H1 (cell line): ENCODE measurements around the gene MYO5A. TPM values are rescaled to one million over a fixed set of nuclear protein-coding genes. Genes with fewer than 3 reads are reported as not detected.

Experiments used
- CTCF ChIA-PET: fragments of 300-600 bp; sonication (Branson Sonifier 250); formaldehyde crosslinking; loops from one replicate; lab custom pipeline; 2021; ENCODE audit not compliant: partially characterized antibody; lab: Charles Lee
- POLR2A ChIA-PET: fragments of 300-600 bp; sonication (Branson Sonifier 250); formaldehyde crosslinking; loops from one replicate; lab custom pipeline; 2021; ENCODE audit warnings: inconsistent platforms; ENCODE audit not compliant: partially characterized antibody; lab: Charles Lee
- DNase-seq, 2 experiments: peaks; one replicate each; pipeline versions ENCODE4 v3.0.0 to v3.0.0-alpha.2; 2010 to 2022; ENCODE audit warnings: low spot score in 2 of 2, low read depth in 1 of 2, mixed read lengths in 1 of 2
- FAIRE-seq: peaks from 2 replicates; lab custom pipeline; 2011; peaks lifted over from hg19 to GRCh38; lab: Jason Lieb, UNC
- H2AFZ ChIP-seq: 2 replicates; pipeline ENCODE4 v1.8.1; 2012; ENCODE audit warnings: low read length, inconsistent platforms
- H2AK5ac ChIP-seq: 2 replicates; pipeline ENCODE4 v1.6.1; 2013; ENCODE audit warnings: low read depth, low read length
- H2BK120ac ChIP-seq: replicated peaks from 2 replicates; pipeline ENCODE3; 2013; ENCODE audit warnings: low read depth, low read length, inconsistent platforms
- H2BK12ac ChIP-seq: 2 replicates; pipeline ENCODE4 v1.6.1; 2013; ENCODE audit warnings: low read depth, low read length
- H2BK15ac ChIP-seq: 2 replicates; pipeline ENCODE4 v1.6.1; 2013; ENCODE audit warnings: low read length
- H2BK20ac ChIP-seq: 2 replicates; pipeline ENCODE4 v1.6.1; 2013; ENCODE audit warnings: low read length
- H2BK5ac ChIP-seq: 2 replicates; pipeline ENCODE4 v1.6.1; 2013; ENCODE audit warnings: low read depth, low read length
- H3K14ac ChIP-seq: 2 replicates; pipeline ENCODE4 v1.6.1; 2013; ENCODE audit warnings: inconsistent platforms; ENCODE audit not compliant: insufficient read length
- H3K18ac ChIP-seq: 2 replicates; pipeline ENCODE4 v1.6.1; 2013; ENCODE audit warnings: low read length; ENCODE audit errors: extremely low read depth
- H3K23ac ChIP-seq: 2 replicates; pipeline ENCODE4 v1.6.1; 2013; ENCODE audit warnings: inconsistent platforms; ENCODE audit not compliant: insufficient read length
- H3K23me2 ChIP-seq: 2 replicates; pipeline ENCODE4 v1.6.1; 2013; ENCODE audit warnings: low read depth, low read length
- H3K27ac ChIP-seq: 2 replicates; pipeline ENCODE4 v1.6.1; 2011; ENCODE audit warnings: low read depth, low read length, inconsistent platforms
- H3K27me3 ChIP-seq, 4 experiments: replicated peaks in 1 of 4; 1 replicate in 1 of 4; 2 replicates in 3 of 4; pipeline versions ENCODE4 v1.6.1 to v1.8.1; 2011 to 2013; ENCODE audit warnings: low read length in 3 of 4, mild to moderate bottlenecking in 3 of 4, inconsistent platforms in 2 of 4, mixed read lengths in 2 of 4, moderate library complexity in 1 of 4; ENCODE audit not compliant: control insufficient read depth in 3 of 4, insufficient read depth in 3 of 4; ENCODE audit errors: extremely low read depth in 1 of 4
- H3K36me3 ChIP-seq, 4 experiments: 2 replicates each; pipeline versions ENCODE4 v1.6.1 to v1.8.1; 2011 to 2013; ENCODE audit warnings: mild to moderate bottlenecking in 4 of 4, low read length in 3 of 4, moderate library complexity in 2 of 4, control low read depth in 1 of 4, inconsistent platforms in 1 of 4; ENCODE audit not compliant: insufficient read depth in 4 of 4, control insufficient read depth in 2 of 4
- H3K4ac ChIP-seq: replicated peaks from 2 replicates; pipeline ENCODE3; 2013; ENCODE audit warnings: low read length, low read depth, mixed read lengths, inconsistent platforms; ENCODE audit not compliant: insufficient read length
- H3K4me1 ChIP-seq, 4 experiments: replicated peaks in 1 of 4; 1 replicate in 1 of 4; 2 replicates in 3 of 4; pipeline versions ENCODE4 v1.6.1 to v1.8.1; 2011 to 2013; ENCODE audit warnings: low read length in 3 of 4, inconsistent platforms in 2 of 4, mixed read lengths in 1 of 4; ENCODE audit not compliant: insufficient read depth in 4 of 4, control insufficient read depth in 3 of 4
- H3K4me2 ChIP-seq, 2 experiments: 2 replicates each; pipeline versions ENCODE4 v1.6.1 to v1.8.1; 2011 to 2013; ENCODE audit warnings: low read depth in 2 of 2, low read length in 2 of 2, control low read depth in 1 of 2, inconsistent platforms in 1 of 2, mild to moderate bottlenecking in 1 of 2; ENCODE audit not compliant: insufficient read depth in 1 of 2
- H3K4me3 ChIP-seq, 4 experiments: fragments of 200-600, 300-600 bp in 1 of 4; sonication (generic), shearing (Covaris generic), sonication (Bioruptor Twin) in 1 of 4; 2 replicates each; pipeline versions ENCODE4 v1.5.1 to v1.8.1; 2011 to 2016; ENCODE audit warnings: low read length in 4 of 4, low read depth in 3 of 4, control low read depth in 2 of 4, inconsistent platforms in 2 of 4, mild to moderate bottlenecking in 2 of 4, mixed read lengths in 1 of 4, moderate library complexity in 1 of 4; ENCODE audit not compliant: insufficient read depth in 2 of 4; ENCODE audit errors: extremely low read depth in 1 of 4
- H3K56ac ChIP-seq: replicated peaks from 2 replicates; pipeline ENCODE3; 2013; ENCODE audit warnings: low read depth, mild to moderate bottlenecking, mixed read lengths, low read length, inconsistent platforms; ENCODE audit not compliant: insufficient read length
- H3K79me1 ChIP-seq: 2 replicates; pipeline ENCODE4 v1.6.1; 2013; ENCODE audit warnings: low read depth, low read length, control low read depth
- H3K79me2 ChIP-seq, 2 experiments: 2 replicates each; pipeline versions ENCODE4 v1.6.1 to v1.8.1; 2012 to 2013; ENCODE audit warnings: low read length in 2 of 2, mild to moderate bottlenecking in 2 of 2, inconsistent platforms in 1 of 2; ENCODE audit not compliant: insufficient read depth in 2 of 2, control insufficient read depth in 1 of 2
- H3K9ac ChIP-seq, 4 experiments: replicated peaks in 1 of 4; 1 replicate in 1 of 4; 2 replicates in 3 of 4; pipeline versions ENCODE4 v1.6.1 to v1.8.1; 2011 to 2013; ENCODE audit warnings: low read depth in 3 of 4, low read length in 3 of 4, control low read depth in 2 of 4, mild to moderate bottlenecking in 2 of 4, moderate library complexity in 2 of 4, inconsistent platforms in 1 of 4; ENCODE audit errors: extremely low read depth in 1 of 4
- H3K9me3 ChIP-seq, 2 experiments: 2 replicates each; pipeline versions ENCODE4 v1.6.1 to v1.8.1; 2012 to 2013; ENCODE audit warnings: mild to moderate bottlenecking in 2 of 2, moderate library complexity in 2 of 2, control low read depth in 1 of 2, inconsistent platforms in 1 of 2, low read depth in 1 of 2, low read length in 1 of 2, mixed read lengths in 1 of 2; ENCODE audit not compliant: insufficient read depth in 2 of 2
- H4K20me1 ChIP-seq, 2 experiments: replicated peaks in 1 of 2; 2 replicates each; pipeline versions ENCODE3 to v1.8.1; 2011 to 2013; ENCODE audit warnings: inconsistent platforms in 2 of 2, low read length in 2 of 2, mild to moderate bottlenecking in 1 of 2; ENCODE audit not compliant: insufficient read depth in 2 of 2, control insufficient read depth in 1 of 2
- H4K5ac ChIP-seq: 2 replicates; pipeline ENCODE4 v1.6.1; 2013; ENCODE audit warnings: low read length, low read depth, mixed read lengths, inconsistent platforms; ENCODE audit not compliant: insufficient read length
- H4K8ac ChIP-seq: 2 replicates; pipeline ENCODE4 v1.8.0; 2013; ENCODE audit warnings: mild to moderate bottlenecking, moderate library complexity, low read length, inconsistent platforms; ENCODE audit not compliant: insufficient read depth; ENCODE audit errors: extremely low read depth
- H4K91ac ChIP-seq: replicated peaks from 2 replicates; pipeline ENCODE3; 2013; ENCODE audit warnings: low read length, mixed read lengths, inconsistent platforms; ENCODE audit not compliant: insufficient read length
- BRCA1 ChIP-seq: IDR thresholded peaks from 2 replicates; pipeline ENCODE4 v1.6.1; 2012; ENCODE audit warnings: low read depth, low read length, improper control_type of control experiment
- CEBPB ChIP-seq: IDR thresholded peaks from 2 replicates; pipeline ENCODE4 v1.6.1; 2012; ENCODE audit warnings: low read depth, low read length
- CREB1 ChIP-seq: IDR thresholded peaks from 2 replicates; pipeline ENCODE4 v1.6.1; 2012; ENCODE audit warnings: inconsistent platforms
- CTBP2 ChIP-seq: IDR thresholded peaks from 2 replicates; pipeline ENCODE4 v1.7.0; 2011; ENCODE audit warnings: borderline replicate concordance, mild to moderate bottlenecking, moderate library complexity, mixed read lengths, low read length; ENCODE audit not compliant: insufficient read depth, insufficient read length
- GTF2F1 ChIP-seq: IDR thresholded peaks from 2 replicates; pipeline ENCODE4 v1.6.1; 2012; ENCODE audit warnings: low read depth, low read length, improper control_type of control experiment, borderline replicate concordance
- JUND ChIP-seq: IDR thresholded peaks from 2 replicates; pipeline ENCODE4 v1.6.1; 2011; ENCODE audit warnings: mild to moderate bottlenecking, improper control_type of control experiment, low read length
- KDM1A ChIP-seq: fragments of 200-600, 300-600 bp; sonication (generic); IDR thresholded peaks from 2 replicates; pipeline ENCODE4 v1.7.1; 2016; ENCODE audit warnings: mild to moderate bottlenecking, low read length, borderline replicate concordance
- NRF1 ChIP-seq: IDR thresholded peaks from 2 replicates; pipeline ENCODE4 v1.6.1; 2011; ENCODE audit warnings: mild to moderate bottlenecking, low read depth, low read length, improper control_type of control experiment
- PHF8 ChIP-seq: fragments of 200-600 bp; sonication (generic); conservative IDR thresholded peaks from 2 replicates; pipeline ENCODE4 v1.7.1; 2012; ENCODE audit warnings: low read depth, mild to moderate bottlenecking, inconsistent platforms, low read length, moderate library complexity
- POU5F1 ChIP-seq: IDR thresholded peaks from 2 replicates; pipeline ENCODE4 v1.6.1; 2011; ENCODE audit warnings: low read depth, mild to moderate bottlenecking, low read length, moderate library complexity
- RBBP5 ChIP-seq: IDR thresholded peaks from 2 replicates; pipeline ENCODE4 v1.7.1; 2012; ENCODE audit warnings: low read depth, mild to moderate bottlenecking, inconsistent platforms, low read length, moderate library complexity, borderline replicate concordance
- SIRT6 ChIP-seq: IDR thresholded peaks from one replicate; pipeline ENCODE4 v1.7.1; 2012; ENCODE audit warnings: low read length, inconsistent platforms
- TAF1 ChIP-seq: IDR thresholded peaks from 2 replicates; pipeline ENCODE4 v1.6.1; 2011; ENCODE audit warnings: mild to moderate bottlenecking, low read depth, low read length
- ZNF274 ChIP-seq: IDR thresholded peaks from 2 replicates; pipeline ENCODE4 v1.7.0; 2012; ENCODE audit warnings: low read length, borderline replicate concordance; ENCODE audit errors: extremely low read depth
- WGBS, 2 experiments: shearing (Covaris generic) in 1 of 2; methylation state at CpG; one replicate each; pipeline versions ENCODE4 v1.1.6 to v1.1.7; 2013 to 2015; ENCODE audit warnings: low lambda C conversion rate in 2 of 2, mixed read lengths in 2 of 2, inconsistent platforms in 1 of 2, low coverage in 1 of 2, missing lambda C conversion rate in 1 of 2; ENCODE audit not compliant: insufficient replicate concordance in 2 of 2, insufficient coverage in 1 of 2, insufficient read length in 1 of 2; ENCODE audit errors: extremely low coverage in 1 of 2, missing lambda C conversion rate in 1 of 2; 5-methylcytosine and 5-hydroxymethylcytosine counted together
- polyA plus RNA-seq, 7 experiments: library from polyadenylated mRNA; depleted of rRNA in 3 of 7; stranded (reverse) in 5 of 7; unstranded in 2 of 7; fragments of >200 nt in 5 of 7; fragments of 200-250 nt in 2 of 7; gene quantifications; 1 replicate in 5 of 7; 2 replicates in 1 of 7; 4 replicates in 1 of 7; pipeline versions ENCODE4 v1.2.1 to v1.2.3, GENCODE V29; 2011 to 2013; ENCODE audit warnings: missing spikeins in 2 of 7, mixed read lengths in 2 of 7
- total RNA-seq: library from RNA; stranded (reverse); fragmentation: NEBNext Ultra II Directional; extraction: Animal tissue kit (Norgen Biotek cat#: 25700); gene quantifications from 2 replicates; pipeline ENCODE4 v1.2.1, GENCODE V29; 2021

Gene MYO5A
- total and polyA plus RNA-seq, 2 of the 8 experiments (the other 6 are each of a cell fraction or from before 2014, with no cell fraction given) = 11.4 to 24.7 TPM

GRCh38 chr15:52303093-52303772 is 225.4 kb downstream of the MYO5A start:
- H2BK20ac ChIP-seq = no peak overlapping the region
- FAIRE-seq (no peak), DNase-seq (no peak)
- H3K14ac ChIP-seq = no peak overlapping the region
- ChIA-PET CTCF (interaction anchor here (0.8 to 2.2 kb wide), 7 partner anchors 15 to 430 kb away, joined by 3 to 9 read pairs (median 5); no protein-coding TSS in a partner anchor), POLR2A (interaction anchor here (1.1 to 1.2 kb wide), 2 partner anchors 8 kb away, joined by 3 read pairs; partner anchors contain the start of gene MYO5C)
- H3K27me3 ChIP-seq = no peaks in the 10 kb centered on the region
- no peak overlapping the region for H3K4me3 ChIP-seq
- no peak overlapping the region for H2AFZ ChIP-seq
- no peak overlapping the region for H2BK12ac ChIP-seq
- H3K36me3 ChIP-seq = no peaks in the 10 kb centered on the region
- H4K5ac ChIP-seq = no peak overlapping the region
- H3K9me3 ChIP-seq = no peaks in the 10 kb centered on the region
- H3K4me1 ChIP-seq = peaks cover 0 to 5% (median 0%) of the 10 kb centered on the region in 4 experiments; a peak in 2 of 7 replicates
- H3K23ac ChIP-seq = no peak overlapping the region
- H4K8ac ChIP-seq = peak overlapping the region; percentile 31; the same call in 1 of the 2 replicates
- H4K20me1 ChIP-seq = no peaks in the 10 kb centered on the region
- H4K91ac ChIP-seq = no peak overlapping the region
- H3K79me1 ChIP-seq = no peaks in the 10 kb centered on the region
- WGBS, 2 experiments = 88% methylated on average over 3 of the region's 3 CpGs; no CpG with 5 or more reads in 1 of the 2 experiments
- no peak overlapping the region for H3K27ac ChIP-seq
- no peak overlapping the region for H3K56ac ChIP-seq
- no peak overlapping the region for H3K18ac ChIP-seq
- H2BK15ac ChIP-seq = no peak overlapping the region
- H2BK120ac ChIP-seq = no peak overlapping the region
- no peak overlapping the region; a peak in 1 of 4 replicates for H3K4me2 ChIP-seq
- no peak overlapping the region for H3K9ac ChIP-seq
- no peak overlapping the region for H3K4ac ChIP-seq
- H2BK5ac ChIP-seq = no peak overlapping the region
- H2AK5ac ChIP-seq = no peak overlapping the region
- H3K23me2 ChIP-seq = no peaks in the 10 kb centered on the region
- H3K79me2 ChIP-seq = no peaks in the 10 kb centered on the region
- no peak for TF ChIP-seq KDM1A
- no peak for TF ChIP-seq CREB1
- no peak for TF ChIP-seq ZNF274
- no peak for TF ChIP-seq GTF2F1
- no peak for TF ChIP-seq CTBP2
- TF ChIP-seq TAF1 = no peak
- no peak for TF ChIP-seq POU5F1
- TF ChIP-seq BRCA1 = no peak
- TF ChIP-seq JUND = no peak
- no peak for TF ChIP-seq SIRT6
- TF ChIP-seq NRF1 = no peak
- TF ChIP-seq RBBP5 = no peak
- no peak for TF ChIP-seq PHF8
- no peak for TF ChIP-seq CEBPB
